ENCODE results near the gene ZNF135. TPM values are rescaled to one million over a fixed set of nuclear protein-coding genes. Genes with fewer than 3 reads are reported as not detected.
A peak's percentile ranks its signal among the peaks of the same experiment; 100 is the strongest.

ZNF135 gene
- total RNA-seq, 1 experiment from 2014 or later, result 0.07 TPM

GRCh38 chr19:58040751-58041525 is 18.1 kb upstream of the ZNF135 start:
- no peak overlapping the region for H3K4me3 ChIP-seq (ENCODE audit: insufficient read depth, low read depth, low read length)
- DNase-seq, result peak; percentile 24
- H3K36me3 ChIP-seq (replicated peaks; ENCODE audit: control insufficient read depth, insufficient read depth, low read length), result no peaks in the 10 kb centered on the region
- no peaks in the 10 kb centered on the region for H3K27me3 ChIP-seq (ENCODE audit: control insufficient read depth, insufficient read depth, low read length)

GRCh38 chr19:58042495-58043340 is 16.4 kb upstream of the ZNF135 start:
- Histone ChIP-seq H3K36me3 (replicated peaks; ENCODE audit: control insufficient read depth, insufficient read depth, low read length) (no peaks in the 10 kb centered on the region), H3K4me3 (ENCODE audit: insufficient read depth, low read depth, low read length) (no peak overlapping the region), H3K27me3 (ENCODE audit: control insufficient read depth, insufficient read depth, low read length) (no peaks in the 10 kb centered on the region)
- peak; percentile 78 for DNase-seq

- no peaks in the 10 kb centered on the region for H3K36me3 ChIP-seq (replicated peaks; ENCODE audit: control insufficient read depth, insufficient read depth, low read length)
- DNase-seq, result peak; percentile 34
- H3K4me3 ChIP-seq (ENCODE audit: insufficient read depth, low read depth, low read length), result no peak overlapping the region
- no peaks in the 10 kb centered on the region for H3K27me3 ChIP-seq (ENCODE audit: control insufficient read depth, insufficient read depth, low read length)
These were observed 14.7 kb upstream of the ZNF135 start for GRCh38 chr19:58044391-58044790.

GRCh38 chr19:58044886-58045285 is 14.2 kb upstream of the ZNF135 start:
- no peak overlapping the region for H3K4me3 ChIP-seq (ENCODE audit: insufficient read depth, low read depth, low read length)
- peak; percentile 25 for DNase-seq
- H3K27me3 ChIP-seq (ENCODE audit: control insufficient read depth, insufficient read depth, low read length), result no peaks in the 10 kb centered on the region
- no peaks in the 10 kb centered on the region for H3K36me3 ChIP-seq (replicated peaks; ENCODE audit: control insufficient read depth, insufficient read depth, low read length)

- H3K36me3 ChIP-seq (replicated peaks; ENCODE audit: control insufficient read depth, insufficient read depth, low read length), result no peaks in the 10 kb centered on the region
- no peak for DNase-seq
- H3K4me3 ChIP-seq (ENCODE audit: insufficient read depth, low read depth, low read length), result no peak overlapping the region
- H3K27me3 ChIP-seq (ENCODE audit: control insufficient read depth, insufficient read depth, low read length), result no peaks in the 10 kb centered on the region
These were observed 13.6 kb upstream of the ZNF135 start for GRCh38 chr19:58045411-58046050.

GRCh38 chr19:58046856-58047255 is 12.2 kb upstream of the ZNF135 start:
- DNase-seq, result no peak
- no peaks in the 10 kb centered on the region for H3K27me3 ChIP-seq (ENCODE audit: control insufficient read depth, insufficient read depth, low read length)
- no peak overlapping the region for H3K4me3 ChIP-seq (ENCODE audit: insufficient read depth, low read depth, low read length)
- no peaks in the 10 kb centered on the region for H3K36me3 ChIP-seq (replicated peaks; ENCODE audit: control insufficient read depth, insufficient read depth, low read length)

GRCh38 chr19:58047672-58048071 is 11.4 kb upstream of the ZNF135 start:
- Histone ChIP-seq H3K4me3 (ENCODE audit: insufficient read depth, low read depth, low read length) (no peak overlapping the region), H3K27me3 (ENCODE audit: control insufficient read depth, insufficient read depth, low read length) (no peaks in the 10 kb centered on the region), H3K36me3 (replicated peaks; ENCODE audit: control insufficient read depth, insufficient read depth, low read length) (no peaks in the 10 kb centered on the region)
- DNase-seq, result peak; percentile 24

GRCh38 chr19:58052256-58052655 is 6.8 kb upstream of the ZNF135 start:
- DNase-seq, result no peak
- Histone ChIP-seq H3K4me3 (ENCODE audit: insufficient read depth, low read depth, low read length) (no peak overlapping the region), H3K36me3 (replicated peaks; ENCODE audit: control insufficient read depth, insufficient read depth, low read length) (no peaks in the 10 kb centered on the region), H3K27me3 (ENCODE audit: control insufficient read depth, insufficient read depth, low read length) (no peaks in the 10 kb centered on the region)

GRCh38 chr19:58053480-58054156 is 5.5 kb upstream of the ZNF135 start:
- H3K4me3 ChIP-seq (ENCODE audit: insufficient read depth, low read depth, low read length), result no peak overlapping the region
- DNase-seq, result peak; percentile 52
- no peaks in the 10 kb centered on the region for H3K36me3 ChIP-seq (replicated peaks; ENCODE audit: control insufficient read depth, insufficient read depth, low read length)
- no peaks in the 10 kb centered on the region for H3K27me3 ChIP-seq (ENCODE audit: control insufficient read depth, insufficient read depth, low read length)

GRCh38 chr19:58054901-58055874 is 3.9 kb upstream of the ZNF135 start:
- Histone ChIP-seq H3K4me3 (ENCODE audit: insufficient read depth, low read depth, low read length) (no peak overlapping the region), H3K36me3 (replicated peaks; ENCODE audit: control insufficient read depth, insufficient read depth, low read length) (no peaks in the 10 kb centered on the region), H3K27me3 (ENCODE audit: control insufficient read depth, insufficient read depth, low read length) (no peaks in the 10 kb centered on the region)
- DNase-seq, result peak; percentile 81

GRCh38 chr19:58056261-58056660 is 2.8 kb upstream of the ZNF135 start:
- peak; percentile 29 for DNase-seq
- Histone ChIP-seq H3K4me3 (ENCODE audit: insufficient read depth, low read depth, low read length) (no peak overlapping the region), H3K27me3 (ENCODE audit: control insufficient read depth, insufficient read depth, low read length) (no peaks in the 10 kb centered on the region), H3K36me3 (replicated peaks; ENCODE audit: control insufficient read depth, insufficient read depth, low read length) (no peaks in the 10 kb centered on the region)

- no peaks in the 10 kb centered on the region; the same call in none of the 2 replicates for H3K36me3 ChIP-seq (replicated peaks; ENCODE audit: control insufficient read depth, insufficient read depth, low read length)
- no peak overlapping the region for H3K4me3 ChIP-seq (ENCODE audit: insufficient read depth, low read depth, low read length)
- DNase-seq, result no peak
- H3K27me3 ChIP-seq (ENCODE audit: control insufficient read depth, insufficient read depth, low read length), result no peaks in the 10 kb centered on the region
These were observed 2.2 kb upstream of the ZNF135 start for GRCh38 chr19:58056861-58057260.

- Histone ChIP-seq H3K36me3 (replicated peaks; ENCODE audit: control insufficient read depth, insufficient read depth, low read length) (peaks cover 2% of the 10 kb centered on the region), H3K27me3 (ENCODE audit: control insufficient read depth, insufficient read depth, low read length) (no peaks in the 10 kb centered on the region), H3K4me3 (ENCODE audit: insufficient read depth, low read depth, low read length) (no peak overlapping the region)
- DNase-seq, result peak; percentile 58
These were observed 615 bp upstream of the ZNF135 start for GRCh38 chr19:58058467-58058866.

Measured in H7 (cell line).